K562 (cell line): ENCODE results near the gene FILIP1L. TPM values are rescaled to one million over a fixed set of nuclear protein-coding genes. Genes with fewer than 3 reads are reported as not detected.
A peak's percentile ranks its signal among the peaks of the same experiment; 100 is the strongest.

Experiments used
- ATAC-seq: fragments of 200-7000 bp; cut with Tn5 transposase; 3 replicates; pipeline ENCODE4 v1.9.1; 2020; ENCODE audit warnings: moderate library complexity
- BruUV-seq: library from RNA; stranded (reverse); fragments of 400-500 nt; replicated peaks from 2 replicates; lab custom pipeline; 2021; lab: Mats Ljungman, UMichigan
- CTCF ChIA-PET: fragments of 300-600 bp; formaldehyde crosslinking; extraction: SDS; loops from one replicate; lab custom pipeline; 2021; ENCODE audit warnings: low intra/inter-chr PET ratio; lab: Yijun Ruan, JAX
- POLR2A ChIA-PET: fragments of 300-600, 350-650 bp; sonication (Branson Sonifier 250); formaldehyde crosslinking; extraction: SDS; loops from one replicate; lab custom pipeline; 2021; ENCODE audit warnings: antibody characterized with exemption, inconsistent platforms; lab: Yijun Ruan, JAX
- DNase-seq, 4 experiments: peaks; one replicate each; pipeline versions ENCODE4 v3.0.0 to v3.0.0-alpha.2; 2011 to 2018; ENCODE audit warnings: low spot score in 3 of 4, mixed read lengths in 3 of 4; ENCODE audit errors: extremely low read depth in 1 of 4
- FAIRE-seq: peaks from 2 replicates; lab custom pipeline; 2011; peaks lifted over from hg19 to GRCh38; lab: Jason Lieb, UNC
- H2AFZ ChIP-seq: 2 replicates; pipeline ENCODE4 v1.6.0; 2011; ENCODE audit warnings: low read depth, low read length, control low read depth, inconsistent platforms
- H3K27ac ChIP-seq: fragments of 200-600 bp; 3 replicates; pipeline ENCODE4 v1.8.0; 2011; ENCODE audit warnings: low read depth, mild to moderate bottlenecking, control low read depth, inconsistent platforms, low read length, moderate library complexity, mixed read lengths; ENCODE audit errors: extremely low read depth
- H3K27me3 ChIP-seq, 2 experiments: fragments of 300-600 bp in 1 of 2; 2 replicates in 1 of 2; 3 replicates in 1 of 2; pipeline versions ENCODE4 v1.6.0 to v1.8.0; 2011; ENCODE audit warnings: inconsistent platforms in 2 of 2, low read length in 2 of 2, mild to moderate bottlenecking in 1 of 2, mixed read lengths in 1 of 2, moderate library complexity in 1 of 2; ENCODE audit not compliant: control insufficient read depth in 2 of 2, insufficient read depth in 2 of 2
- H3K36me3 ChIP-seq: fragments of 300-600 bp; 3 replicates; pipeline ENCODE4 v1.8.0; 2011; ENCODE audit warnings: mild to moderate bottlenecking, low read length, inconsistent platforms; ENCODE audit not compliant: control insufficient read depth, insufficient read depth
- H3K4me1 ChIP-seq, 2 experiments: fragments of 200-600 bp in 1 of 2; replicated peaks in 1 of 2; 2 replicates in 1 of 2; 3 replicates in 1 of 2; pipeline versions ENCODE4 v1.5.1 to v1.8.0; 2011; ENCODE audit warnings: inconsistent platforms in 2 of 2, low read length in 2 of 2, mild to moderate bottlenecking in 1 of 2, mixed read lengths in 1 of 2, moderate library complexity in 1 of 2; ENCODE audit not compliant: control insufficient read depth in 2 of 2, insufficient read depth in 2 of 2
- H3K4me2 ChIP-seq: 2 replicates; pipeline ENCODE4 v1.6.1; 2011; ENCODE audit warnings: low read length, control low read depth, inconsistent platforms, mixed read lengths; ENCODE audit not compliant: insufficient read depth
- H3K4me3 ChIP-seq: fragments of 200-600 bp; sonication (generic), shearing (Covaris generic); 2 replicates; pipeline ENCODE4 v1.5.1; 2016; ENCODE audit warnings: control low read depth, inconsistent platforms
- H3K79me2 ChIP-seq: fragments of 200-600 bp; 3 replicates; pipeline ENCODE4 v1.8.0; 2011; ENCODE audit warnings: low read length, inconsistent platforms; ENCODE audit not compliant: control insufficient read depth, insufficient read depth
- H3K9ac ChIP-seq, 2 experiments: 2 replicates each; pipeline versions ENCODE4 v1.6.0 to v1.6.1; 2011; ENCODE audit warnings: low read depth in 2 of 2, low read length in 2 of 2, control low read depth in 1 of 2, inconsistent platforms in 1 of 2, mild to moderate bottlenecking in 1 of 2, mixed read lengths in 1 of 2; ENCODE audit not compliant: insufficient read depth in 1 of 2
- H3K9me1 ChIP-seq: one replicate; pipeline ENCODE4 v1.6.0; 2011; ENCODE audit warnings: inconsistent platforms, mild to moderate bottlenecking, low read length, moderate library complexity; ENCODE audit not compliant: control insufficient read depth, insufficient read depth
- H3K9me3 ChIP-seq: replicated peaks from 2 replicates; pipeline ENCODE4 v1.5.1; 2011; ENCODE audit warnings: low read depth, low read length, inconsistent platforms; ENCODE audit not compliant: control insufficient read depth, insufficient read depth
- H4K20me1 ChIP-seq: replicated peaks from 2 replicates; pipeline ENCODE4 v1.6.1; 2011; ENCODE audit warnings: low read length, inconsistent platforms, mixed read lengths; ENCODE audit not compliant: control insufficient read depth, insufficient read depth
- ETV1 ChIP-seq: fragments of 450-650 bp; conservative IDR thresholded peaks from 2 replicates; pipeline ENCODE4 v1.6.1; 2016; ENCODE audit warnings: missing genetic modification characterization, control low read depth, low read depth, missing compliant biosample characterization
- WGBS: fragments of 100-300 bp; shearing (Covaris generic); methylation state at CpG from one replicate; pipeline ENCODE4 v1.1.6; 2016; ENCODE audit warnings: low coverage, mixed read lengths; ENCODE audit not compliant: insufficient coverage; ENCODE audit errors: missing lambda C conversion rate; 5-methylcytosine and 5-hydroxymethylcytosine counted together
- in situ Hi-C: fragments of 300-500 bp; cut with MboI; formaldehyde crosslinking; loops from 4 replicates; pipeline ENCODE4 v1.15.0; 2018; ENCODE audit warnings: inconsistent platforms, mixed read lengths
- intact Hi-C: fragments of 100-400 bp; cut with micrococcal nuclease; formaldehyde crosslinking; loops from 2 replicates; pipeline ENCODE4 v1.14.2; 2022
- polyA plus RNA-seq, 8 experiments: library from polyadenylated mRNA; depleted of rRNA in 4 of 8; stranded (reverse) in 5 of 8; unstranded in 3 of 8; fragments of >200 nt; fragmentation: Nextera tagmentation in 2 of 8; fragmentation: Illumina TruSeq in 1 of 8; extraction: Ambion mirVana in 2 of 8; extraction: Trizol in 1 of 8; gene quantifications; 2 replicates each; pipeline versions ENCODE4 v1.2.1 to v1.2.3, GENCODE V29; 2011 to 2014; ENCODE audit warnings: inconsistent platforms in 1 of 8, missing spikeins in 1 of 8
- total RNA-seq, 7 experiments: library from RNA; depleted of rRNA in 6 of 7; stranded (reverse); fragments of >200 nt in 6 of 7; fragmentation: Illumina TruSeq in 2 of 7; extraction: Trizol in 2 of 7; gene quantifications; 2 replicates each; pipeline versions ENCODE4 v1.2.1 to v1.2.3, GENCODE V29; 2011 to 2021; ENCODE audit warnings: low replicate concordance in 1 of 7
- TF ChIP-seq, protein P1 (sequence below): sonication (generic); formaldehyde crosslinking; IDR thresholded peaks from 2 replicates; pipeline ENCODE4 v1.8.1; 2023; ENCODE audit warnings: missing genetic modification reagents, mild to moderate bottlenecking, borderline replicate concordance

The FILIP1L gene
- total and polyA plus RNA-seq, 9 of the 15 experiments (the other 6 are each of a cell fraction or from before 2014, with no cell fraction given), result 0.50 to 2.1 (median 1.1) TPM

GRCh38 chr3:100158918-100159330, 44.6 kb upstream of the FILIP1L start (continued):
- TF ChIP-seq, protein P1, sequence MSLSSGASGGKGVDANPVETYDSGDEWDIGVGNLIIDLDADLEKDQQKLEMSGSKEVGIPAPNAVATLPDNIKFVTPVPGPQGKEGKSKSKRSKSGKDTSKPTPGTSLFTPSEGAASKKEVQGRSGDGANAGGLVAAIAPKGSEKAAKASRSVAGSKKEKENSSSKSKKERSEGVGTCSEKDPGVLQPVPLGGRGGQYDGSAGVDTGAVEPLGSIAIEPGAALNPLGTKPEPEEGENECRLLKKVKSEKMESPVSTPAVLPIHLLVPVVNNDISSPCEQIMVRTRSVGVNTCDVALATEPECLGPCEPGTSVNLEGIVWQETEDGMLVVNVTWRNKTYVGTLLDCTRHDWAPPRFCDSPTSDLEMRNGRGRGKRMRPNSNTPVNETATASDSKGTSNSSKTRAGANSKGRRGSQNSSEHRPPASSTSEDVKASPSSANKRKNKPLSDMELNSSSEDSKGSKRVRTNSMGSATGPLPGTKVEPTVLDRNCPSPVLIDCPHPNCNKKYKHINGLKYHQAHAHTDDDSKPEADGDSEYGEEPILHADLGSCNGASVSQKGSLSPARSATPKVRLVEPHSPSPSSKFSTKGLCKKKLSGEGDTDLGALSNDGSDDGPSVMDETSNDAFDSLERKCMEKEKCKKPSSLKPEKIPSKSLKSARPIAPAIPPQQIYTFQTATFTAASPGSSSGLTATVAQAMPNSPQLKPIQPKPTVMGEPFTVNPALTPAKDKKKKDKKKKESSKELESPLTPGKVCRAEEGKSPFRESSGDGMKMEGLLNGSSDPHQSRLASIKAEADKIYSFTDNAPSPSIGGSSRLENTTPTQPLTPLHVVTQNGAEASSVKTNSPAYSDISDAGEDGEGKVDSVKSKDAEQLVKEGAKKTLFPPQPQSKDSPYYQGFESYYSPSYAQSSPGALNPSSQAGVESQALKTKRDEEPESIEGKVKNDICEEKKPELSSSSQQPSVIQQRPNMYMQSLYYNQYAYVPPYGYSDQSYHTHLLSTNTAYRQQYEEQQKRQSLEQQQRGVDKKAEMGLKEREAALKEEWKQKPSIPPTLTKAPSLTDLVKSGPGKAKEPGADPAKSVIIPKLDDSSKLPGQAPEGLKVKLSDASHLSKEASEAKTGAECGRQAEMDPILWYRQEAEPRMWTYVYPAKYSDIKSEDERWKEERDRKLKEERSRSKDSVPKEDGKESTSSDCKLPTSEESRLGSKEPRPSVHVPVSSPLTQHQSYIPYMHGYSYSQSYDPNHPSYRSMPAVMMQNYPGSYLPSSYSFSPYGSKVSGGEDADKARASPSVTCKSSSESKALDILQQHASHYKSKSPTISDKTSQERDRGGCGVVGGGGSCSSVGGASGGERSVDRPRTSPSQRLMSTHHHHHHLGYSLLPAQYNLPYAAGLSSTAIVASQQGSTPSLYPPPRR, result no peak

DNA sequence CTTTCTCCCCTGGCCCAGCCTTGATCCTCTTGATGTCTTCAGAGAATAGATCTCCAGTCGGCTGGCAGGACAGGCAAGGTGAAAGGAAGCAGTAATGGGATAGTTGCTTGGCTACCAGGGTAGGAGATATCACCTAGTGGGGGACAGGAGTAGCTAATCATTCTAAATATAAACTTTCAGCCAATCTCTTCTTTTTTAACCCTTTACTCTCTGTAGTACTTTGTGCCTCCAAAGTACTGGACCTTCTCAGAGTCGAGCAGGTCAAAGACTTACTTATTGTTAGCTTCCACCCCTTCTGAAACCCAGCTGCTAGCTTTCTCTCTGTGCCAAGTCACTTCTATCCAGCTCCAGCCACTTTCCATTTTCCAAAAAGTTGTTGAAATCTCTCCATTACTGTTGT, 43.4 kb upstream of the FILIP1L start:
- WGBS, result 92% methylated on average over 1 of the region's 2 CpGs
- Histone ChIP-seq H3K9me1 (no peaks in the 10 kb centered on the region), H4K20me1 (no peaks in the 10 kb centered on the region), H3K9ac (no peak overlapping the region), H3K4me2 (no peak overlapping the region), H3K4me3 (no peak overlapping the region), H3K27me3 (no peaks in the 10 kb centered on the region), H2AFZ (no peak overlapping the region), H3K36me3 (peaks cover 11% of the 10 kb centered on the region; the same call in 1 of the 3 replicates), H3K4me1 (no peaks in the 10 kb centered on the region), H3K79me2 (no peaks in the 10 kb centered on the region), H3K27ac (no peak overlapping the region), H3K9me3 (peaks cover 5% of the 10 kb centered on the region)
- peak in 2 of 4 experiments; percentile 8 for DNase-seq
- no TSS peak for BruUV-seq
- no peak for FAIRE-seq
- ChIA-PET CTCF (no interaction called here), POLR2A (no interaction called here)
- TF ChIP-seq, protein P1, result no peak
- no peak for TF ChIP-seq ETV1 (tag)
- ATAC-seq, result no peak
- in situ Hi-C loops, result no loop called here
- intact Hi-C loops, result no loop called here
